ENCODE data around the gene TRIM14.
"Not testable (repeated sequence)": the region's sequence is repeated elsewhere in the genome, so short reads cannot be mapped to it uniquely, and the experiment has no call there.

TRIM14 gene

GRCh38 chr9:98049288-98050072 is 69.5 kb downstream of the TRIM14 start:
- no peak for DNase-seq (ENCODE audit: low read depth in 2 of 2)

DNA sequence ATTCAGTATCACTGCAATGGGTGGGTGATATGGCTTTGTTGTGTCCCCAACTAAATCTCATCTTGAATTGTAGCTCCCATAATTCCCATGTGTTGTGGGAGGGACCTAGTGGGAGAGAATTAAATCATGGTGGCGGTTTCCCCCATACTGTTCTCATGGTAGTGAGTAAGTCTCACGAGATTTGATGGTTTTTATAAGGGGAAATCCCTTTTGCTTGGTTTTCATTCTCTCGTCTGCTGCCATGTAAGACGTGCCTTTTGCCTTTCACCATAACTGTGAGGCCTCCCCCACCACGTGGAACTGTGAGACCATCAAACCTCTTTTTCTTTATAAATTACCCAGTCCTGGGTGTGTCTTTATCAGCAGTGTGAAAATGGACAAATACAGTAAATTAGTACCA is 72.0 kb downstream of the TRIM14 start:
- DNase-seq (ENCODE audit: low read depth in 2 of 2): no peak

- no peak for DNase-seq (ENCODE audit: low read depth in 2 of 2)
Observed at GRCh38 chr9:98046180-98046543, 72.9 kb downstream of the TRIM14 start.

GRCh38 chr9:98045234-98046179 is 73.5 kb downstream of the TRIM14 start:
- DNase-seq (ENCODE audit: low read depth in 2 of 2): no peak

- DNase-seq (ENCODE audit: low read depth in 2 of 2): no peak
Observed at GRCh38 chr9:98043915-98044314, 75.1 kb downstream of the TRIM14 start.

DNA sequence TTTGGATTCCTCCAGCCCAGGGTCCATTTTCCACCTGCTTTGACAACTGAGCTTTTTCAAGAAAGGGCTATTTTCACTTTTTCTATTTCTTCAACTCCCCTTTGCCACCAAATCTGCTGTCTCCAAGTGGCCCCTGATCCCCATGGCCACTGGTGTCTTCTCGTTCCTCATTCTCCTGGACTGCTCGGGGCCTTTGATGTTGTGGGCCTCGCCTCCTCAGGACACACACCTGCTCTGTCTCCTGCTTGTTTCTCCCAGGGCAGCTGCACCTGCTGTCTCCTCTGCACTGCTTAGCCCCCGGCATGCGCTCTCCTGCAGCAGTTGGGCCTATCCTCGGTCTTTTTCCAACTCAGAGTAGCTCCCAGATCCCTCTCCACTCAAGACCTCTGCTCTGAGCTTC is 78.8 kb downstream of the TRIM14 start:
- no peak for DNase-seq (ENCODE audit: low read depth in 2 of 2)

- no peak for DNase-seq (ENCODE audit: low read depth in 2 of 2)
Observed at GRCh38 chr9:98039607-98040017, 79.4 kb downstream of the TRIM14 start.

- no peak for DNase-seq (ENCODE audit: low read depth in 2 of 2)
Observed at GRCh38 chr9:98038958-98039357, 80.1 kb downstream of the TRIM14 start.

- DNase-seq (ENCODE audit: low read depth in 2 of 2): no peak
Observed at GRCh38 chr9:98037357-98037756, 81.7 kb downstream of the TRIM14 start.

- DNase-seq (ENCODE audit: low read depth in 2 of 2): no peak
Observed at GRCh38 chr9:98034593-98035546, 84.2 kb downstream of the TRIM14 start.

DNA sequence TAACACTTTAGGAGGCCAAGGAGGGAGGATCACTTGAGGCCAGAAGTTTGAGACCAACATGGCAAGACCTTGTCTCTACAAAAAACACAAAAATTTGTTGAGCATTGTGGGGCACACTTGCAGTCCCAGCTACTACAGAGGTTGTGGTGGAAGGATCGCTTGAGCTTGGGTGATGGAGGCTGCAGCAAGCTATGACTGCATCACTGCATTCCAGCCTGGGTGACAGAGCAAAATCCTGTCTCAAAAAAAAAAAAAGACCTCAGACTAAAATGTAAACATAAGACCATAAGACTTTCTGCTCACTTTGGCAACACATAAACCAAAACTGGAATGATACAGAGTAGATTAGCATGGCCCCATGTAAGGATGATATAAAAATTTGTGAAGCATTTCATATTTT is 87.1 kb downstream of the TRIM14 start:
- no peak for DNase-seq (ENCODE audit: low read depth in 2 of 2)

GRCh38 chr9:98031169-98031568 is 87.9 kb downstream of the TRIM14 start:
- DNase-seq (ENCODE audit: low read depth in 2 of 2): no peak

DNA sequence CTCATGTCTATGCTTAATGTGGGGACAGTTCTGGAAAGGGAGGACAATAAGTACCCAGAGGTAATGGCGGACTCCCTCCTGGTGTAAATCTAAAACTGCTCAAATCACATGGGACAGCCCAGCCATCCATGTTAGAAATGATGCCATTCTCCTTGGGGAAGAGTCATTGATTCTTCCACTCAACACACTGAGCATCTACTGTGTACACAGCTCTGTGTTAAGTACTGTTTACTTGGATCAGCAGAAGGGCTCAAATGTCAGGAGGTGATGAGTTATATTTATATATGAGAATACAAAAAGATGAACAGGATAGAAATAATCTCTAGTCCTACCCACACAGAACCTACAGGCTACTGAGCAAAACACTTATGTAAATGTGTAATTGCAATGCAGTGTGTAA is 94.3 kb downstream of the TRIM14 start:
- no peak for DNase-seq (ENCODE audit: low read depth in 2 of 2)

- no peak for DNase-seq (ENCODE audit: low read depth in 2 of 2)
Observed at GRCh38 chr9:98022447-98022846, 96.6 kb downstream of the TRIM14 start.

- no peak for DNase-seq (ENCODE audit: low read depth in 2 of 2)
Observed at GRCh38 chr9:98021306-98022040, 97.5 kb downstream of the TRIM14 start.

GRCh38 chr9:98020476-98021145 is 98.4 kb downstream of the TRIM14 start:
- no peak for DNase-seq (ENCODE audit: low read depth in 2 of 2)

DNA sequence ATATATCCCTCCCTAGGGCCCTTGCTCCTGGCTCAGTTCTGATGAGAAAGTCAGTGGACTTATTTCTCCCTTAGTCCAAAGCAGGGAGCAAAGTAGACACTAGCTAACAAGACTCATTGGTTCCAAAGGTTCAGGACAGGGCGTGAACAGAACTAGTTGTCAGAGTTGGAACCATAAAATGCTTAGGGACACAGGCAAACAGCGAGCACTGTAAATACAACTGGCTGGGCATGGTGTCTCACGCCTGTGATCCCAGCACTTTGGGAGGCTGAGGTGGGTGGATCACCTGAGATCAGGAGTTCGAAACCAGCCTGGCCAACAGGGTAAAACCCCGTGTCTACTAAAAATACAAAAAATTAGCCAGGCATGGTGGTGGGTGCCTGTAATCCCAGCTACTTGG is 99.2 kb downstream of the TRIM14 start:
- not testable (repeated sequence) for DNase-seq (ENCODE audit: low read depth in 2 of 2)

Data from fibroblast of skin of left biceps (primary cell).